ENCODE data around the gene PRELID2.

Gene PRELID2

DNA sequence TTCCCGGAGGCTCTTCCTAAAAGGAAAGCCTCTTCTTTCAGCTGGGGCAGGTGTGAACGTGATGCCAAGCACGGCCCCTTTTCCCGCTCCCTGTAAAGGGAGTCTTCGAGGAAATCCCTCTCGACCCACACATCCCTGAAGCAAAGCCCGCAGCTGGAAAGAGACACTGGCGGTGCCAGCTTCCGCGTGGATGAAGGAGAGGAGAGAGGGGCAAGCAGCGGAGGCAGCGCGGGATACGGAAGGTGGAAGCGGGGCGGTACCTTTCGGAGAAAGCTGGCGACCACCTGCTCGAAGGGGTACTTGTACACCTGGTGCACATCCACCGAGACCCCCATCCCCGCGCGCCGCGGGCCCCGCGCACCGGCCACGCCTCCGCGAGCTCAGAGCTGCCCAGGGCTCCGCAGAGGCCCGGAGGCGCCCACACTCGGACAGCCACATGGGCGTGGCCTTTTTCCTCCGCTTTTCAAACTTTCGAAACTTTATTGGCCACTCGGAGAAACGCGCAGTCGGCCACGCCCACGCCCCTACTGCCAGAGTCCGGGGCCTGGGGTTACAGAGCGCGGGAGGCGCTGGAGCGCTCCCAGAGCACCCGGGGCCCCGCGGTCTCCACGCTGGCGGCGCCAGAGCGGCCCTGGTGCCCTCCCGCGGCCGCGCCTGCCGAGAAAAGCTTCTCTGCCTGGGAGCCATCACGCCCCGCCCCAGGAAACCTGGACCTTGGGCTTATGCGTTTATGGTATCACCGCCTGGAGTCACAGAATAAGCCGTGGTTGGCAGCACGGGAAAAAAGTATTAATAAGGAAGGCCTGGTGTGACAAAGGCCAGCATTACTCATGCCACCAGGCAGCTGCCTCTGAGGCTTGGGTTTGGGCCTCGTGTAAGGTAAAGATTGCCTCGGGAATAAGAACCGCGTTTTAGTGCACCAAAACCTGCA, at the start of gene PRELID2:
Gene PRELID2, minus strand, starts transcription at position 426 of the 931 bp plus-strand sequence. Its CDS starts 91 bp downstream, at position 335.
- peak; percentile 26 for DNase-seq (ENCODE audit: extremely low read depth, insufficient read length)
- no peak within 1 kb of the TSS for H3K4me3 ChIP-seq (replicated peaks; ENCODE audit: low read depth, low read length)
- H3K27me3 ChIP-seq (replicated peaks; ENCODE audit: control insufficient read depth, insufficient read depth, low read length), result no peaks in the 10 kb centered on the region; the same call in 1 of the 2 replicates
- TF ChIP-seq, protein P1, sequence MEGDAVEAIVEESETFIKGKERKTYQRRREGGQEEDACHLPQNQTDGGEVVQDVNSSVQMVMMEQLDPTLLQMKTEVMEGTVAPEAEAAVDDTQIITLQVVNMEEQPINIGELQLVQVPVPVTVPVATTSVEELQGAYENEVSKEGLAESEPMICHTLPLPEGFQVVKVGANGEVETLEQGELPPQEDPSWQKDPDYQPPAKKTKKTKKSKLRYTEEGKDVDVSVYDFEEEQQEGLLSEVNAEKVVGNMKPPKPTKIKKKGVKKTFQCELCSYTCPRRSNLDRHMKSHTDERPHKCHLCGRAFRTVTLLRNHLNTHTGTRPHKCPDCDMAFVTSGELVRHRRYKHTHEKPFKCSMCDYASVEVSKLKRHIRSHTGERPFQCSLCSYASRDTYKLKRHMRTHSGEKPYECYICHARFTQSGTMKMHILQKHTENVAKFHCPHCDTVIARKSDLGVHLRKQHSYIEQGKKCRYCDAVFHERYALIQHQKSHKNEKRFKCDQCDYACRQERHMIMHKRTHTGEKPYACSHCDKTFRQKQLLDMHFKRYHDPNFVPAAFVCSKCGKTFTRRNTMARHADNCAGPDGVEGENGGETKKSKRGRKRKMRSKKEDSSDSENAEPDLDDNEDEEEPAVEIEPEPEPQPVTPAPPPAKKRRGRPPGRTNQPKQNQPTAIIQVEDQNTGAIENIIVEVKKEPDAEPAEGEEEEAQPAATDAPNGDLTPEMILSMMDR (IDR thresholded peaks at IDR 0.05; ENCODE audit: insufficient read depth, low read length, poor library complexity, severe bottlenecking), result no peak
- H3K36me3 ChIP-seq (ENCODE audit: control insufficient read depth, insufficient read depth, low read length), result no peaks in the 10 kb centered on the region

DNA sequence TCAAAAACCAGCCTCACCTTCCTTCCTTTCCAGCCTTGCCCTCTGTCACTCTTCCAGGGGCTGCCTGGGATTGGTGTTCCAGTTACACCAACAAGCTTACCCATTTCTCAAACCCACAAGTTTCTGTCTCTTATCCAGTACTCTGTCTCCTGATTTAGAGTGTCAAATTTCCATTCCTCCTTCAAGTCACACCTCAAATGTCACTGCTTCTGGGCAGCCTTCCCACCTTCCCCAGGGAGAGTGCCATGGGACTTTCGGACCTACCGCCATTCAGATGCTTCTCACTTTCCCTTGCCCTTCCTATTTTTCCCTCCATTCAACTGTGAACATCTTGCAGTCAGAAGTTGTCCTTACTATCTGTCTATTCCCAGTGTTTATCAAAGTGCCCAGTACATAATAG, 39.6 kb upstream of the PRELID2 start:
- Histone ChIP-seq H3K36me3 (ENCODE audit: control insufficient read depth, insufficient read depth, low read length) (no peaks in the 10 kb centered on the region), H3K27me3 (replicated peaks; ENCODE audit: control insufficient read depth, insufficient read depth, low read length) (no peaks in the 10 kb centered on the region), H3K4me3 (replicated peaks; ENCODE audit: low read depth, low read length) (no peak overlapping the region)
- TF ChIP-seq, protein P1 (IDR thresholded peaks at IDR 0.05; ENCODE audit: insufficient read depth, low read length, poor library complexity, severe bottlenecking), result no peak
- DNase-seq (ENCODE audit: extremely low read depth, insufficient read length), result no peak

GRCh38 chr5:145872914-145873313, 37.8 kb upstream of the PRELID2 start, which contains the start of gene GRXCR2:
TSS of gene GRXCR2 (minus strand) at chr5:145873014. CDS start at chr5:145872968, 46 bp downstream.
- Histone ChIP-seq H3K27me3 (replicated peaks; ENCODE audit: control insufficient read depth, insufficient read depth, low read length) (no peaks in the 10 kb centered on the region), H3K4me3 (replicated peaks; ENCODE audit: low read depth, low read length) (no peak within 1 kb of the TSS), H3K36me3 (ENCODE audit: control insufficient read depth, insufficient read depth, low read length) (no peaks in the 10 kb centered on the region)
- TF ChIP-seq, protein P1 (IDR thresholded peaks at IDR 0.05; ENCODE audit: insufficient read depth, low read length, poor library complexity, severe bottlenecking), result no peak
- DNase-seq (ENCODE audit: extremely low read depth, insufficient read length), result no peak

DNA sequence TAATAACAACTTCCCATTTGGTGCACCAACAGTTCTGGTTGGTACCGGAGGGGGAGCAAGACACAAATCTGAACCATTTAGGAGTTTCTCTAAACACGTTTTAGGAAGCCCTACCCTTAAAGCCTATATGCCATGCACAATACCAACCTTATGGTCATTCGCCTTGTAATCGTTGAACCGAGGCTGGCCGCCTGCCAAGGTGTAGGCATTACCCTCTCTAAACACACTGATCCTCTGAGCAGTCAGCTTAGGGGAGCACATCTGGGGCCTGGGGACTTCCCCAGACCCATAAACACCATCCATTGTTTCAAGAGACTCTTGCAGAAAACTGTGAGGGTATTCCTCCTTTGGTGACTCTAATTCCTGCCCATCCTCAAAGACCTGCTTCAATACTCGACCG, 37.3 kb upstream of the PRELID2 start:
- TF ChIP-seq, protein P1 (IDR thresholded peaks at IDR 0.05; ENCODE audit: insufficient read depth, low read length, poor library complexity, severe bottlenecking), result no peak
- no peaks in the 10 kb centered on the region for H3K36me3 ChIP-seq (ENCODE audit: control insufficient read depth, insufficient read depth, low read length)
- no peak overlapping the region for H3K4me3 ChIP-seq (replicated peaks; ENCODE audit: low read depth, low read length)
- no peaks in the 10 kb centered on the region for H3K27me3 ChIP-seq (replicated peaks; ENCODE audit: control insufficient read depth, insufficient read depth, low read length)
- DNase-seq (ENCODE audit: extremely low read depth, insufficient read length), result no peak

DNA sequence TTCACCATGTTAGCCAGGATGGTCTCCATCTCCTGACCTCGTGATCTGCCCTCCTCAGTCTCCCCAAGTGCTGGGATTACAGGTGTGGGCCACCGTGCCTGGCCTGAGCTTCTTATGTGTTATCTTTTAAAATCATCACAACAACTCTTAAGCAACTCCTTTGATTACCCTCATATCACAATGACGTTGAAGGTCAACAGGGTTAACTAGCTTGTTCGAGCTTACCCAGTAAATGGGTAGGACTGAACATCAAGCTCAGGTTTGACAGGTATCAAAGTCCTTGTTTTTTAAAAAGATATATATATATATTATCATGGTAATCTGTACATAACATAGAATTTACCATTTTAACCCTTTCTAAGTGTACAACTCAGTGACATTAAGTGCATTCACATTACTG, 34.6 kb upstream of the PRELID2 start:
- H3K36me3 ChIP-seq (ENCODE audit: control insufficient read depth, insufficient read depth, low read length), result no peaks in the 10 kb centered on the region
- TF ChIP-seq, protein P1 (IDR thresholded peaks at IDR 0.05; ENCODE audit: insufficient read depth, low read length, poor library complexity, severe bottlenecking), result no peak
- no peaks in the 10 kb centered on the region for H3K27me3 ChIP-seq (replicated peaks; ENCODE audit: control insufficient read depth, insufficient read depth, low read length)
- DNase-seq (ENCODE audit: extremely low read depth, insufficient read length), result no peak
- H3K4me3 ChIP-seq (replicated peaks; ENCODE audit: low read depth, low read length), result no peak overlapping the region
